HPDE6-E6E7 (cell line): Measurements from ENCODE around the gene RNF166.
"Not testable (repeated sequence)": the region's sequence is repeated elsewhere in the genome, so short reads cannot be mapped to it uniquely, and the experiment has no call there.

Experiments used
- DNase-seq: peaks from one replicate; pipeline ENCODE4 v3.0.0; 2011; ENCODE audit warnings: missing footprints; ENCODE audit errors: extremely low spot score

The RNF166 gene

DNA sequence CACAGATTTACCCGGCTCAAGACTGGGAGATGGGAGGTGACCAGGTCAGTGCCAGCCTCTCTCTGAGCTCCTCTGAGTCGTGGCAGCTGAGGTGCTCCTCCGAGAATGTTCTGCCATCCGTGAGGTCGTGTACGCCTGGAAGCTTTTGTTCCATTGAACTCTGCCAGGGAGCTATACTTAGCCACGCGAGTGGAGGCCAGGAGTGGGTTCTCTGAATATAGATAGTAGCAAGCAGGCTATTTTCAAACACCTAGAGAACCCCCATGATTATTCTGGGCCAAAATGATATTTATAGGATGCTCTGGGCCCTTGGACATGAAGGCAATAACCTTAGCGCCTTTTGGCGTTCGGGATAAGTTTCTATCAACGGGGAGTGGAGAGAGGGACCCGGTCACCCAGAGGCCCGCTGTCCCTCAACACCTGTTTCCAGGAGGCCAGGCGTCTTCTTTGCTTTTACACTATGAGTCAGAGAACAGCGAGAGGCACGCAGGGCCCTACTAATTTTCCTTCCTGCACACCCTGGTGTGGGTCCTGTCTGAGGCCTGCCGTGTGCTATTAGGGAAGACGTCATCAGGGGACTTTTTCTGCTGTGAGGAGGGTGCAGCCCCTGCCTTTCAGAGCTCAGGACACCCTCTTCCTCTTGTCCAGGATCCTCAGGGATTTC, 32.4 kb downstream of the RNF166 start:
- DNase-seq = no peak

DNA sequence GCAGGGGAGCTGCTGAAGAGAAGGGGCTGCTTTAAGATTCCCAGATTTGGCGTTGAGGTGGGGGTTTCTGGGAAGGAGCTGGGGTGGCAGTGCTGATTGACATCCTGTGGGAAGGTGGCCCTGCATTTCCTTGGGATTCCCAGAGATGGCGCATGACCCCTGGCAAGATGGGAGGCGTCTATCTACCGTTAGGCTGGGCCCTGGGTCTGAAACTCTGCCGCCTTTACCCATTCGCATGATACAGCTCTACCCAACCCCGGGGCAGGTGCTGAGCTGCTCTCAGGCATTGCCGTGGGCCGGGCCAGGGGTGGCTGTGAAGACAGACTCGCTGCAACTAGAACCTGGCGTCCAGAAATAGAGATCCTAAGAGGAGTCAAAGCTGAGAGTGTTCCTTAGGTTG, 33.4 kb downstream of the RNF166 start:
- no peak for DNase-seq

DNA sequence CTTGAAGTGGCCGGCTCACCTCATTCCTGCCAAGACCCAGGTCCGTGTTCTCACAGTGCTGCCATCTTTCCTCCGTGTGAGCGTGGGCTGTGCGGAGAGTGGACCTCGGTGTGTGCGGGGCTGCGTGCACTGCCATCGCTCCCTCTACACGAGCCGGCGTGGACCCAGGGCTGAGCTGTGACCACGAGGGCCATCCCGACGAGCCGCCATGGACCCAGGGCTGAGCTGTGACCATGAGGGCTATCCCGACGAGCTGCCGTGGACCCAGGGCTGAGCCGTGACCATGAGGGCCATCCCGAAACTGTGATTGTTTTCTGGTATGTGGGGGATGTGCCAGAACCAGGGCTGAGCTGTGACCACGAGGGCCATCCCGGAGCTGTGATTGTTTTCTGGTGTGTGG, 34.4 kb downstream of the RNF166 start:
- DNase-seq = no peak

DNA sequence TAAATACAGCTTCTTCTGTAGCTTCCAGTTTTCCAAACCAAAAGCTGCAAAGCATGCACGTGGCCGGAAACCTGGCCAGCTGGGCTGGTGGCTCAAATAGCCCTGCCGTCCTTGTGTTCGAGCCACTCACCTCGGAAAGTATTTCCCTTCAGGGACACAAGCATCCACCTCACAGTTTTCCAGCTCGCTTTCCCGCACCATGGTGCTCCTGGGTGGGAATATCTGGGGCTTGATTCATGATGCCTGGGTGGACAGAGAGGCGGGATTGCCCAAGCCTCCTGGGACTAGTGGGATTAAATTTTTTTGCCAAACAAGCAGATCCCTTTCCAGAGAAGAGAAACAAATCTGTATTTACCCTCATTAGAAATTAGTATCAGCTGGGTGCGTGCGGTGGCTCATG, 36.2 kb downstream of the RNF166 start:
- no peak for DNase-seq

DNA sequence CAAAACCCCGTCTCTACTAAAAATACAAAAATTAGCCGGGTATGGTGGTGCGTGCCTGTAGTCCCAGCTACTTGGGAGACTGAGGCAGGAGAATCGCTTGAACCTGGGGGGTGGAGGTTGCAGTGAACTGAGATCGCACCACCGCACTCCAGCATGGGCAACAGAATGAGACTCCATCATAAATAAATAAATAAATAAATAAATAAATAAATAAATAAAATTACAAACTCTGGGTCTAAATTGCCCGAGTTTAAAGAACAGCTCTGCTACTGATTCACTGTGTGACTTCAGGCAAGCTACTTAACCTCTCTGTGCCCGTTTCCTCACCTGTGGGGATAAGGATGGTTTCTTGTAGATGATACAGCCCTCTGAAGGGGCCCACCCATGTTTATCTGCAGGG, 36.7 kb downstream of the RNF166 start:
- DNase-seq = not testable (repeated sequence)

DNA sequence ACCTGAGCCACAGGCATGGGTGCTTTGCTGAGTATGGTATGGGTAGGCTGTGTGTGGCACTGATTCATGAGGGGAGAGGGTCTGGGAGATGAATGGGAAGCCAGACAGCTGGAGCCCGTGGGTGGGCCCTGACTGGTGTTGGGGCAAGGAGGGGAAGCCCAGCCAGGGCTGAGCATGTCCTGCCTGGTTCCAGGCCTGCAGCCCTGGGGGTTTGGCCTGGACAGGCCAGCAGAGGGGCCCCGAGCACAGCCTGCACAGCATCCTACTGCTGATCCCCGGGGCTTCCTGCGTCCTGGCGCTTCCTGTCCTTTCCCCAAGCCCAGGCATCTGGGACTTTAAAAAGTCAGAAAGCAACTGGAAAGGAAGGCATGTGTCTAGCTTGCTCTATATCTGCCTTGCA, 38.7 kb downstream of the RNF166 start:
- no peak for DNase-seq

DNA sequence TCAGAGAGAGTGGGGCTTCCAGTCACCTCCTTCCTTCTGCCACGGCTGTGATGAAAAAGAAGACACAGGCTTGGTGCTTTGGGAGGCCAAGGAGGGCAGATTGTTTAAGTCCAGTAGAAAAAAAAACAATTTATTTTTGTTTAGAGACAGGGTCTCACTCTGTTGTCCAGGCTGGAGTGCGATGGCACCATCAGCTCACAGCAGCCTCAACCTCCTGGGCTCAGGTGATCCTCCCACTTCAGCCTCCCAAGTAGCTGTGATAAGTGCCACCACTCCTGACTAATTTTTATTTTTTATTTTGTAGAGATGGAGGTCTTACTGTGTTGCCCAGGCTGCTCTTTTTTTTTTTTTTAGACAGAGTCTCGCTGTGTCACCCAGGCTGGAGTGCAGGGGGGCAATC, 40.6 kb downstream of the RNF166 start:
- DNase-seq = no peak

DNA sequence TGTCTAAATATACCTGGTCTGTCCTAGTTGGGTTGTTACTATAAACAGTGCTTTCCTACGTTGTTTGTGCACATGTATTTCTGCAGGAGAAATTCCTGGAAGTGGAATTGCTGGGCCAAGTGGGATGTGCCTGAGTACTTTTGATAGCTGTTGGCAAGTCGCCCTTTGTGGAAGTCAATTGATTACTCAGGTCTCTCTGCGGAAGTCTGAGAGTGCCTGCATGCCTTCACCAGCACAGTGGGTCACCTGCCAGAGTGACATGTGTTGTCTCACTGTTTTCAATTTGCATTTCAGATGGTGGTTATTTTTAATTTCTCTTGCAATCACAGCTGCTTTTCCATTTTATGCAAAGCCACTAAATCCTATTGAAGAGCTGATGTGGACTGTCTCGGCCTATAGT, 41.1 kb downstream of the RNF166 start:
- no peak for DNase-seq

DNA sequence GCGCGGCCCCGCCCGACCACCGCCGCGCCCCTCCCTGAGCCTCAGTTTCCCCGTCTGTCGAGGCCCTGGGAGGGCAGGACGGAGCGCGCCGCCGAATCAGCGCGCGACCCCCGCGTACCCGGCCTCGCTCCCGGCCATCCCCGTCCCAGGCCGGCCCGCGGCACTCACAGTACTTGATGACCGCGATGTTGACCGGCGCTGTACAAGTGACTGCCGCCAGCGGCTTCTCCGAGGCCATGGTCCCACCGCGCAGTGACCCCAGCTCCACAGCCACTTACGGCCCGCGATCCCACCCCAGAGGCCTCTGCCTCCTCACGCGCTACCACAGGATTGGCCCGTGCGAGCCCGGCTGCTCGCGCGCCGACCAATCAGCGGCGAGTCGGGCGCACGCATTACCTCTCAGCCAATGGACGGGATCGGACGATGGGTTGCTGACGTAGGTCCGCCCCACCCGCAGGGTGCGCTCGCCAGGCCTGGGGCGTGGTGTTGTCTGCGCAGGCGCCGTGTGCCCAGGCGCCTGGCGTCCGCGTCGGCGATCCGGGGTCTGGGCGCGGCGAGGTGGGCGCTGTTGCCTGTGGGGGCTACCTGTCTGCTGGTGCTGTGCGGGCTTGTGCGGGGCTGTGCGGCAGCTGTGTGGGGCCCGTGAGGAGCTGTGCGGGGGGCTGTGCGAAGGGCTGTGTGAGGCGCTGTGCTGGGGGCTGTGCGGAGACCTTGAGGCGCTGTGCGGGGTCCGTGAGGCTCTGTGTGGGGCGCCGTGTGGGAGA, 43.2 kb downstream of the RNF166 start, which contains the start of gene MVD:
MVD (minus strand) TSS at position 249 of the 764 bp plus-strand sequence; CDS start at position 238, 11 bp downstream.
- peak; percentile 100 for DNase-seq

DNA sequence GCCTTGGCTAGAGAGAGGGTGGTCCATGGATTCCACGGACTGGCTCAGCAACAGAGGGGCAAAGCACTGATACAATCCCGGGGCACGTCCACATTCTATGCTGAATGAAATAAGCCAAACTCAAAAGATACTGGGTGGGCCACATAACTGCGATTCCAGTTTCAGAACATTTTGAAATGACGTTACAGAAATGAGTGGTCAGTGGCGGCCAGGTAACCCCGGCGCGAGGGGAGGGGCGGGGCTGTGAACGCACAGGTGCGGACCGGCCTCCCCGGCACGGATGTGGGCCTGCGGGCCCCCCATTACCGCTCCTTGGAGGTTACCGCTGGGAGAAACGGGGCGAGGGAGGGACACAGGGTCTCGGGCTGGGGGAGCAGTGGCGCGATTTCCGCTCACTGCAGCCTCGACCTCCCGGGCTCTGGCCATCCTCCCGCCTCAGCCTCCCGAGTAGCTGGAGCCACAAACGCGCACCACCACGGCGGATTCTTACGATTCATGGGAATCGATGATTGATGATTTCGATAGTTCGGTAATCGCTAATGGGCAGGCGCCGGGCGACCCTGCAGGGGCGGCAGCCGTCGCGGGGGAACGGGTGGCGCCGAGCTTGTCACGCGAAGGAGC, 43.9 kb downstream of the RNF166 start:
- DNase-seq = no peak

DNA sequence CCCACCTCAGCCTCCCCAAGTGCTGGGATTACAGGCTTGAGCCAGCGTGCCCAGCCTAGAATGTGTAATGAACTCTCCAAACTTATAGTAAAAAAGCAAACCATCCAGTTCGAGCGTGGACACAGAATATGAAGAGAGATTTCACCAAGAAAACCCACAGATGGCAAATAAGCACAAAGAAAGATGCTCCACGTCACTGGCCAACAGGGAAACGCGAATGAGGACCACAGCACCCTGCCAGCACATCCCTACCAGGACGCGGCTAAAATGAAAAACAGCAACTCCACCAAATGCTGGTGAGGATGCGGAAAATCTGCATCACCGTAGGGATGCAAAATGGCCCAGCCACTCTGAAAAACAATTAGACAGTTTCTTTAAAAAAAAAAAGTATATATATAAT, 44.7 kb downstream of the RNF166 start:
- no peak for DNase-seq

DNA sequence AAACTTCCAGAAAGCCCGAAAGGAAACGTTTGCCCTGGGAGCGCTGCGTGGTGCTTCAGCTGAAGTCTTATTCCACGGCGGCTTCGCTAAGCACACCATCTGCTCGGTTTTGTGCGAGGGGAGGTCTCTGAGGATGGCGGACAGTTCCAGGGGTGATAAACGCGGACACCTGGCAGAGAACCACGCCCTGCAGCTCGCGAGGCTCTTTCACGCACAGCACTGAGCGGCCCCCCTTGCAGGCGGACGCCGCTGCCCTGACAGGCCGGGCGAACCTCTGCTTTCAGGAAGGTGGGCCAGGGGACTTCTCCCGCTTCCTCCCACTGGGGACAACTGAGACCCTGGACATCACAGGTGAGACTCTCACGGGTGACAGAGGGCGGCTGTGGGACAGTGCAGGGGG, 47.0 kb downstream of the RNF166 start:
- DNase-seq = no peak

DNA sequence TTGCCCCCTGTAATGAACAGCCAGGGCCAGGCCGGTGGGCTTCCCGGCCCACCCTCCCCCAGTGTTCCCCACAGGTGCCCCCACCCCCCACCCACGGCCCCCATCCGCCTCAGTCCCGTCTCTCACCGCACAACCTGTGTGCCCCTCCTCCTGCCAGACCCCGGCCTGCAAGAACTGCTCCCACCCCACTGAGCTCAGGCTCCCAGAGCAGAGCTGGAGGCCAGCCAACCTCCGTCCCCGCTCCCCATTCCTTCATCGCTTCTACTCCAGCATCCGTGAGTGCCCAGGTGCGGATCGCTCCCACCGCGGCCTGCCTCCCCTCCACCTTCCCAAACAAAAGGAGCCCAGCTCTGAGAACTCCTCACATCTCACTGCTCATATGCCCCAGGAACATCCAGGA, 47.5 kb downstream of the RNF166 start:
- no peak for DNase-seq

DNA sequence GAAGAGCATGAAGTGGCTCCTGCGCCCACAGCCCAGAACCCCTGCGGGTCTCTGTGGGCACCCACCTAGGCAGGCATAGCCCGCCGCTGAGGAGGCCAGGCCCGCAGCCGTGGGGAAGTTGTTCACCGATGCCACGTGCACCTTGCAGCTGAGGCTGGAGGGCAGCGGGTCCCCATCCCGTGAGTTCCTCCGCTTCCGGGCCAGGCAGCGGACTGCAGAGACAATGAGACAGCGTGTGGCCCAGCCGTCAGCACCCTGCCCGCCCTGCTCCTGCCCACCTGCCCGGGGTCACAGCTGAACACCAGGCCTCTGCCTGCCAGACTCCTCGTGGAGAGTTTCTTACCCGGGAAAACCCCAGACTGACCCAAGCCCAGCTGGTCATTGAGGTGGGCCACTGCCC, 48.8 kb downstream of the RNF166 start:
- no peak for DNase-seq

DNA sequence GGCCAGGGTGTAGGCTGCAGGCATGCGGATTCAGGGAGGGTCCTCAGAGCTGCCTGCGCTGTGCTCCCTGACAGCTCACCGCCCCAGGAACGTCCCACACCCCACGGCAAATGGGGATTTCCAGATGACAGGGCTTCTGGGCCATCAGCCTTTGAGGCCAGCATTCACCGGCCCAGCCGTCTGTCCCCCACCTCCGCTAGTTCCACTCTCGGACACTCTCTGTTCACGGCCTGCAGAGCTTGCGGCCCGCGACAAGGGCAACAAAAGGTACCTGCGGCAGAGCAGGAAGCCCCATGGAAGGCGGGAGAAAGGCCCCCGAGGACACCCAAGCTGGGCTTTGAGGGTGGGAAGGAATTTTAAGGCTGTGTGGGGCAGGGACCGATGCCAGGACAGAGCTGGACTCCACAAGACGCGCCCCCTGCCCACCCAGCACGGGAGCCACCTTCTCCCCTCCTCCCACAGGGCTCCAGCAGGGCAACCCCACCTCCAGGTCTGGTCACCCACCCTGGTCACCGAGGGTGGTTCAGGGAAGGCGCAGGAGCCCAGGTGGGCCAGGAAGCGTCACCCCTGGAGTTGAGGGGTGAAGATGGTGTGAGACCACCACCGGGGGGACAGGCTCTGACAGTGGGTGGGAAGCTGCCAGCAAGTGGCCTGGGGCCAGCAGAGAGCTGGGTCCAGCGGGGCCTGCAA, 49.8 kb downstream of the RNF166 start:
- DNase-seq = no peak

DNA sequence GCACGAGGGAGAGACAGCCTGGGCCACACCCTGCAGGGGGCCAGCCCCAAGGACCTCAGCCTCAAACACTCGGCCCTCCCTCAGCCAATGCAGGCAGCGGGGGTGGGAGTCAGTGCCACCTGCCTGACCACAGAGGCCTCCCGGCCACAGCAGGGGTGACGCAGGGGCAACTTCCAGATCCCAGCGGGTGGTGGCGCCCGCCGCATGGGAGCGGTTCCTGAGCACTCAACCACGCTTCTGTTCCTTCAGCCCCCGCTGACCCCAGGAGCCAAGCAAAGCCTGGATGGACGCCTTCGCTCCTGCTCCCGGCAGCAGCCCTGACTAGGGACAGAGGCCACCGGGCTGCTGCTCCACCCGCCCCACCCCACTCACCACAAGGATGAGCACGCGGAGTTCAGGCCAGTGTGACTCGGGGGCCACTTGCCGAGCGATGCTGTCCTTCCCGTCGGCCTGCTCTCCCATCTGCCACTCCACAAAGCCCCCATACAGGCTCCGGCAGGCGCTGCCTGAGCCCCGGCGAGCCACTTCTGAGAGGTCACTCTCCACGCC, 50.4 kb downstream of the RNF166 start:
- DNase-seq = no peak

DNA sequence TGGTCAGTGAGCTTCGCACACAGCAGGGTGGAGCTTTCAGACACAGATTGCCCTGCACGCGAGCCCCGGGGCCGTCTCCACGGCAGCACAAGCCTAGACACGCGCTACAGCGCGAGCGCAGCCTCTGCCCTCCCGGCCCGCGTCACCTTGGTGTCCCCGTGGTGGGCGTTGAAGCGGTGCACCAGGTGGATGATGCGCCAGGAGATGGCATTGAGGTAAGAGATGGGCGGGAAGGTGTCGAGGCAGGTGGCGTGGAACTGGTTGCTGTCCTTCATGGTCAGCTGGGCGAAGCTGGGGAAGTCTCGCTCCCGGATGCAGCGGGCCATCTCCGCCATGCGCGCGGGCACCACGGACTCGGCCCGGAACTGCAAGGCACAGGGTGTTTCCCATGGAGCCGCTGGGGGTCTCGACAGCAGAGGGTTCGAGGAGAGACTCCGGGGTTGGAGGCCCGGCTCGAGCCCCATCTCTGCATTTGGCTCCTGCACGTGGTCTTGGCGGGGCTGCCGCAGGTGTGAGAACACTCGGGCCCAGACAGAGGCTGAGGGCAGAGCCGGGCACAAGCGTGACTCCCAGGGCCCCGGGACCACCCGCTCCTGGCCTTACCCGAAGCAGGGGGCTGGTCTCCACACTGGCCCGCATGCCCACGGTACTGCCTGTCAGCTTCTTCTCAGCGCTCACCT, 51.0 kb downstream of the RNF166 start:
- no peak for DNase-seq

DNA sequence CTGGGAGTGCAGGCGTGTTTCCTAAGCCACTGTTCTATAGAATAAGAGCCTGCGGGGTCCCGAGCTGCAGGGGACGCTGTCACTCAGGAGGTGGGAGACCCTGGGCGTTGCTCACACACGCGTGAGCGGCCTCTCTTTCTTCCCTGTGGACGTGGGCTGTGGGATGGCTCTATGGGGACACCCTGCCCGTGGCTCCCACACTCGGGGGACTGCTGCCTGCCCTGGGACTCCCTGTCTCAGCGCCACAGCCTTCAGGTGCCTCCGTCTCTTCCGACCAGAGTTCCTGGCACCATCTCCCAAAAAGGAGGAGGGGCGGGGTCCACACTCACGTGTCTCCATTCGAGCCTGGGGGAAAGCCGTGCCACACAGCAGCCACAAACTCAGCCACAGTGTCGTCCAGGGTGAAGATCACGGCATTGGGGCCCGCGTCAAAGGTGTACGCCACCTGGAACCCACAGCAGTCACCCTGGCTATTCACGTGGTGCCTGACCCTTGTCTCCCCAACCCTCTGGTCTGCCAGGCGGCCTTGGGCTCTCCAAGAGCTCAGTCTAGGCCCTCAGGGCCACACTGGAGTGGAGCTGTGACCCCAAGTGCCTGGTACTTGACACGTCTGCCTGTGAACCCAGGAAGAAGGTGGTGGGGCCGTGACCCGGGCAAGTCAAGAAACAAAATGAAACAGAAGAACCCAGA, 51.7 kb downstream of the RNF166 start:
- DNase-seq = no peak

DNA sequence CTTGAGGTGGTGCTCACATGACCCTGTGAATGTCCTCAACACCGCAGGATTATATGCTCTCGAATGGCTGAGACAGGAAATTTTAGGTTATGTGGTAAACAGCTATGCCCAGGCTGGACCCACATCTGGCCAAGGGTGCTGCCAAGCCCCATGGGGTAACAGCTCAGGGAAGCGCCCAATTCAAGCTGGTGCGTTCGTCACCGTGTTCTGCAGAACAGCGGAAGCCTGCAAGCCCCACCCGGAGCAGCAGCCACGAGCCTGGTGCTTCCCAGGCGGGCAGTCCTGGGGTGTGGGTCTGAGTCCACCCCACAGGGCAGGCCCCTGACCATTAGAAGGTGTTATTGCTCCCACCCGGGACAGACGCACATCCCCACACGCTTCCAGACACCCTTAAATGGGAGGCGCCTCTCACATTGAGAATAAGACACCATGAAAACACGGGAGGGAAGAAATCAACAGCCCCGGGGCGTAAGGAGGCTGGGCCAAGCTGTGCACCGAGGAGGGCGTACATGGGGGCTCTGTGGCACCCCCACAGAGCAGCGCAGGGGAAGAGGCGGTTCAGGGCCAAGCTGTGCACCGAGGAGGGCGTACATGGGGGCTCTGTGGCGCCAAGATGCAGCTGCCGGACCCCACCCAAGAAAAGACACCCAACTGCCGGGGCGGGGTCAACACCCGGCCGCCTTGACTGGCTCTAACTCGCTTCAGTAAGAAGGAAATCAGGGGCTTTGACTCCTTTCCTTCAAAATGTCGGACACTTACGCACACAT, 52.4 kb downstream of the RNF166 start:
- DNase-seq = no peak

DNA sequence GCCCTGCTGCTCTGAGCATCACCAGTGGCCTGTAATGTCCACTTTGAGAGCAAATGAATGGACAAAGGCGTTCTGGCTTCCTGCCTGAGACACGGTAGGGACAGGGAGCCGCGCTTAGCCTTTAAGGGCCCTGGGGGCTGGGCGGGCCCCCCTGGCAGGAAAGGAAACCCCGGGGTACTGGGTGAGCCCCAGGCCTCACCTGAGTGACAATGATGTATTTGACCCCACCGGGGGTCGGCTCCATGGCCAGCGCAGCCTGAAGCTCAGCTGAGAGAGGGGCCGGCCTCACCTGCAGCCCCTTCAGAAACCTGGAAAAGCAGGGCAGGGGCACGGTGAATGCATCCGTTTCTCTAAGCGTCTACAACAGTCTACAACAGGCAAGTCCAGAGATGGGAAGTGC, 53.1 kb downstream of the RNF166 start:
- DNase-seq = no peak
